Parathyroid adenoma (tissue), 2 donors: ENCODE measurements around the gene PRKG1.

ENCODE experiments used
- H2AFZ ChIP-seq: fragments of 300-600 bp; sonication (generic); one replicate; pipeline ENCODE4 v1.7.0; 2017; ENCODE audit warnings: antibody characterized with exemption, mild to moderate bottlenecking
- H3K27ac ChIP-seq: fragments of 300-600 bp; sonication (generic); one replicate; pipeline ENCODE4 v1.7.0; 2017
- H3K27me3 ChIP-seq: fragments of 300-600 bp; sonication (generic); one replicate; pipeline ENCODE4 v1.7.0; 2017; ENCODE audit warnings: low read length; ENCODE audit not compliant: control insufficient read depth, insufficient read depth
- H3K36me3 ChIP-seq: fragments of 300-600 bp; sonication (generic); one replicate; pipeline ENCODE4 v1.7.0; 2017; ENCODE audit warnings: low read length; ENCODE audit not compliant: control insufficient read depth, insufficient read depth
- H3K4me1 ChIP-seq: fragments of 300-600 bp; sonication (generic); one replicate; pipeline ENCODE4 v1.7.0; 2017; ENCODE audit warnings: control low read depth
- H3K4me2 ChIP-seq: fragments of 300-600 bp; sonication (generic); one replicate; pipeline ENCODE4 v1.7.0; 2017; ENCODE audit warnings: low read length
- H3K4me3 ChIP-seq: fragments of 300-600 bp; sonication (generic); one replicate; pipeline ENCODE4 v1.7.0; 2017; ENCODE audit warnings: low read depth, low read length
- H3K79me2 ChIP-seq: fragments of 300-600 bp; sonication (generic); one replicate; pipeline ENCODE4 v1.7.0; 2017; ENCODE audit warnings: control low read depth
- H3K9ac ChIP-seq: fragments of 300-600 bp; sonication (generic); one replicate; pipeline ENCODE4 v1.7.0; 2017; ENCODE audit warnings: mild to moderate bottlenecking
- H3K9me3 ChIP-seq: fragments of 300-600 bp; sonication (generic); one replicate; pipeline ENCODE4 v1.7.0; 2017; ENCODE audit warnings: low read length; ENCODE audit not compliant: control insufficient read depth
- TF ChIP-seq, protein P1 (sequence below): fragments of 300-600 bp; sonication (generic); IDR thresholded peaks from one replicate; pipeline ENCODE4 v1.7.0; 2017; ENCODE audit warnings: antibody characterized with exemption, mild to moderate bottlenecking
- donor health status: primary hyperparathyroidism.

Gene PRKG1

DNA sequence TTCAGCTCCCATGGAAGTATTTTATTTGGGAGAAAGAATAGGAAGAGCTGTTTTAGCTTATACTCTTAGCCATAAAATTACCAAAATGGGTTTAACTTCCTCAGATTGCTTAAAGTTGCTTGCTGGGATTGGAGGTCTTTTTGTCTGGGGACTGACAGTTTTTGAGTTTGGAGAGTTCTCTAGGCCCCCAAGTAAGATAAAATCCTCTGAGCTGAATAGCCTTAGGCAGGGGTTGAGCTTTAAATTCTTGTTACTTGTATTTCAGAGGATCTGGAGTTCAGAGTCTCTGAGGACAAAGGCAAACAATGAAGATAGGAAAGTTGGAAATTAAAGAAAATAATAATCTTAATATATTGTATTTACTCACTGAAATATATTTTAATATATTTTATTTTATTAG is 945.4 kb downstream of the PRKG1 start:
- peaks cover 13% of the 10 kb centered on the region for H3K4me1 ChIP-seq
- no peaks in the 10 kb centered on the region for H3K27me3 ChIP-seq
- H2AFZ ChIP-seq, result no peak overlapping the region
- H3K27ac ChIP-seq, result no peak overlapping the region
- TF ChIP-seq, protein P1, sequence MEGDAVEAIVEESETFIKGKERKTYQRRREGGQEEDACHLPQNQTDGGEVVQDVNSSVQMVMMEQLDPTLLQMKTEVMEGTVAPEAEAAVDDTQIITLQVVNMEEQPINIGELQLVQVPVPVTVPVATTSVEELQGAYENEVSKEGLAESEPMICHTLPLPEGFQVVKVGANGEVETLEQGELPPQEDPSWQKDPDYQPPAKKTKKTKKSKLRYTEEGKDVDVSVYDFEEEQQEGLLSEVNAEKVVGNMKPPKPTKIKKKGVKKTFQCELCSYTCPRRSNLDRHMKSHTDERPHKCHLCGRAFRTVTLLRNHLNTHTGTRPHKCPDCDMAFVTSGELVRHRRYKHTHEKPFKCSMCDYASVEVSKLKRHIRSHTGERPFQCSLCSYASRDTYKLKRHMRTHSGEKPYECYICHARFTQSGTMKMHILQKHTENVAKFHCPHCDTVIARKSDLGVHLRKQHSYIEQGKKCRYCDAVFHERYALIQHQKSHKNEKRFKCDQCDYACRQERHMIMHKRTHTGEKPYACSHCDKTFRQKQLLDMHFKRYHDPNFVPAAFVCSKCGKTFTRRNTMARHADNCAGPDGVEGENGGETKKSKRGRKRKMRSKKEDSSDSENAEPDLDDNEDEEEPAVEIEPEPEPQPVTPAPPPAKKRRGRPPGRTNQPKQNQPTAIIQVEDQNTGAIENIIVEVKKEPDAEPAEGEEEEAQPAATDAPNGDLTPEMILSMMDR, result no peak
- H3K9ac ChIP-seq, result no peak overlapping the region
- peak overlapping the region; percentile 17 for H3K4me2 ChIP-seq
- no peaks in the 10 kb centered on the region for H3K79me2 ChIP-seq
- no peaks in the 10 kb centered on the region for H3K9me3 ChIP-seq
- no peaks in the 10 kb centered on the region for H3K36me3 ChIP-seq
- no peak overlapping the region for H3K4me3 ChIP-seq

DNA sequence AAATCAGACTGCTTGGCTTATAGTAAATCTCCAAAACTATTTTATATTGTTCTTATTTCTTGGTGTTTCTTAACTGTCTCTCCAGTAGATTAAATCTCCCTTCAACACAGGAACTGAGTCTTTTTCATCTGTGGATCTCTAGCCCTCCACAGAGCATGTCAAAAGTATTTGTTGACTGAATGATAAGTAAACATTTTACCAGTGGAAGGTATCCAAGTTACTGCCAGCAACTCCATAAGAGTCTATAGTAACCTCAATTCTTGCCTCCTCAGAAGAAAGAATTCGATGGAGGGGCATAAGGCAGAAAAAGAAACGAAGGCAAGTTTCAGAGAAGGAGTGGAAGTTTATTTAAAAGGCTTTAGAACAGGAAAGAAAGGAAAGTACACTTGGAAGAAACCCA is 945.9 kb downstream of the PRKG1 start:
- H3K27me3 ChIP-seq, result no peaks in the 10 kb centered on the region
- H3K4me1 ChIP-seq, result peaks cover 13% of the 10 kb centered on the region
- no peak overlapping the region for H2AFZ ChIP-seq
- no peaks in the 10 kb centered on the region for H3K79me2 ChIP-seq
- no peak overlapping the region for H3K4me2 ChIP-seq
- no peak overlapping the region for H3K27ac ChIP-seq
- no peak overlapping the region for H3K4me3 ChIP-seq
- H3K9me3 ChIP-seq, result no peaks in the 10 kb centered on the region
- no peak overlapping the region for H3K9ac ChIP-seq
- TF ChIP-seq, protein P1, result no peak
- no peaks in the 10 kb centered on the region for H3K36me3 ChIP-seq

DNA sequence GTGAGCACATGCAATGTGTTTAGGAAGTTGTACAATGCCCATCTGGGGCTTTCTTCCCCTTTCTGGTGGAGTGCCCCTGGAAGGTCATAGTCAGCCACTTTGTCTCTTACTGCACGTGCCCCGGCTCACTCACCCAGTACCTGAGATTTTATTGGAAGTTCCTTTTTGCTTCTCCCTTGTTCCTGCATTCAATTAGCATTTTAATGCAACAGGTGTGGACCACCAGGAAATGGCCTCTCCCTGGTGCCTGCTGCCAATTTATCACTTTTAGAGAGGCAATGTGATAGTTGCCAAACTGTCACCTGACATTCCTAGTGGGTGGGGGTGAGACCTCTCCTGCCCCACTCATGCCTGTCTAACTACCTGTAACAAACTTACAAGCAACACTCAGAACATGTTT is 946.4 kb downstream of the PRKG1 start:
- no peaks in the 10 kb centered on the region for H3K27me3 ChIP-seq
- peaks cover 13% of the 10 kb centered on the region for H3K4me1 ChIP-seq
- no peak overlapping the region for H3K4me3 ChIP-seq
- H3K36me3 ChIP-seq, result no peaks in the 10 kb centered on the region
- TF ChIP-seq, protein P1, result no peak
- H3K4me2 ChIP-seq, result no peak overlapping the region
- no peak overlapping the region for H3K9ac ChIP-seq
- no peaks in the 10 kb centered on the region for H3K79me2 ChIP-seq
- H2AFZ ChIP-seq, result no peak overlapping the region
- no peak overlapping the region for H3K27ac ChIP-seq
- no peaks in the 10 kb centered on the region for H3K9me3 ChIP-seq

DNA sequence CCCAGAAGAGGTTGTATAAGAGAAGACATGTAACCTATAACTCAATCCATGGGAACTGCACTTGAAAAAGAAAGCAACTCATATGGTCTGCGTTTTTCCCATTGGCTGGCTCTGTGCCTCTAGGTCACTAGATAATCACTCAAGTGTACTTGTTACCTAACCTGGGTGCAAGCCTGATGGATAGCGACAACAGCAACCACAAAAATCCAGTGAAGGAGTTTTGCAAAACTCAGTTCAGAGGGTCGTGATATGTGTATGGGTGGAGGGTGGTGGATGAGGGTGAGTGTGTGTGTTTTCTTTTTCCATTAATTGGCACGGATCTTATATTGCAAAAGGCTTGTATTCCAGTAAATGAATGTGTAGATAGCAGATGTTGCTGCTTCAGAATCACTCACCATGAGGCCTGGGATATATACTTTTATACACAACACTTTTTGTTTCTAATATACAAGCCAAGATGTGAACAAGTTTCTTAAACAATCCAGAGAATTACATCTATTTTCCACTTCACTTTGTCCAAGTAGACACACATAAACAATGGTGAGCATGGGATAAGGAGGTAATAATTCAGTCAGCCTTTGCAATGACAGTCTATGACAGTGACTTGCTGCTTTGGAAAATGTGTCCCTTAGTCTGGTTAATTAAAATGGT is 952.9 kb downstream of the PRKG1 start:
- H3K36me3 ChIP-seq, result peaks cover 3% of the 10 kb centered on the region
- TF ChIP-seq, protein P1, result no peak

DNA sequence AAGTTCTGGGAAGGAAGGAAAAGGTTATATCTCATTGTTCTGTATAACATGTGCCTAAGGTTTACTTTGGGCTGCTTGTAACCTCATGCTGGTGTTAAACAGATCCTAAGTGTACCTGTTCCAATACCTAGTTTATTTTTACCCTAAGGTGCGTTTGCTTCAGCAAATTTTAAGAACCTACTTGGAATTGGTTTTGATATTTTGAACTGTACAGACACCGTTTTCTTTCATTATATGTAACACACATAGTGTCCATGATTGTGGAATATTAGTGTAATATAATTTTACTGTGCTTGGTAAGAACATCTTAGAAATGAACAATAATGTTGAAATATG is 954.2 kb downstream of the PRKG1 start:
- TF ChIP-seq, protein P1, result no peak
- H3K4me1 ChIP-seq, result no peaks in the 10 kb centered on the region

More for the DNA sequence above, 952.9 kb downstream of the PRKG1 start:
- no peaks in the 10 kb centered on the region for H3K4me1 ChIP-seq
- H3K9me3 ChIP-seq, result no peaks in the 10 kb centered on the region
- no peaks in the 10 kb centered on the region for H3K79me2 ChIP-seq
- no peak overlapping the region for H3K9ac ChIP-seq
- no peak overlapping the region for H3K27ac ChIP-seq
- no peak overlapping the region for H2AFZ ChIP-seq
- no peak overlapping the region for H3K4me2 ChIP-seq
- H3K27me3 ChIP-seq, result no peaks in the 10 kb centered on the region
- H3K4me3 ChIP-seq, result no peak overlapping the region

More for the DNA sequence above, 954.2 kb downstream of the PRKG1 start:
- no peak overlapping the region for H3K4me2 ChIP-seq
- H3K36me3 ChIP-seq, result peaks cover 3% of the 10 kb centered on the region
- H3K9me3 ChIP-seq, result no peaks in the 10 kb centered on the region
- H3K79me2 ChIP-seq, result no peaks in the 10 kb centered on the region
- H3K9ac ChIP-seq, result no peak overlapping the region
- no peak overlapping the region for H3K27ac ChIP-seq
- H3K27me3 ChIP-seq, result no peaks in the 10 kb centered on the region
- no peak overlapping the region for H2AFZ ChIP-seq
- no peak overlapping the region for H3K4me3 ChIP-seq
